ENCODE measurements around the gene APBA2.
A peak's percentile ranks its signal among the peaks of the same experiment; 100 is the strongest.

Gene APBA2

GRCh38 chr15:28957606-28958498 lies 72.1 kb downstream of the APBA2 start:
- DNase-seq (ENCODE audit: low read depth), result no peak

GRCh38 chr15:28959326-28959725 lies 73.6 kb downstream of the APBA2 start:
- no peak for DNase-seq (ENCODE audit: low read depth)

- DNase-seq (ENCODE audit: low read depth), result no peak
Measured at GRCh38 chr15:28960979-28961378, 75.2 kb downstream of the APBA2 start.

- no peak for DNase-seq (ENCODE audit: low read depth)
Measured at GRCh38 chr15:28961391-28961790, 75.6 kb downstream of the APBA2 start.

- no peak for DNase-seq (ENCODE audit: low read depth)
Measured at GRCh38 chr15:28962851-28963710, 77.3 kb downstream of the APBA2 start.

GRCh38 chr15:28963711-28964081 lies 77.9 kb downstream of the APBA2 start:
- DNase-seq (ENCODE audit: low read depth), result no peak

GRCh38 chr15:28964098-28964497 lies 78.3 kb downstream of the APBA2 start:
- DNase-seq (ENCODE audit: low read depth), result no peak

GRCh38 chr15:28967066-28967465 lies 81.3 kb downstream of the APBA2 start:
- no peak for DNase-seq (ENCODE audit: low read depth)

GRCh38 chr15:28967990-28968389 lies 82.2 kb downstream of the APBA2 start:
- DNase-seq (ENCODE audit: low read depth), result no peak

GRCh38 chr15:28969511-28970085 lies 83.8 kb downstream of the APBA2 start:
- DNase-seq (ENCODE audit: low read depth), result no peak

- DNase-seq (ENCODE audit: low read depth), result no peak
Measured at GRCh38 chr15:28974142-28974541, 88.4 kb downstream of the APBA2 start.

GRCh38 chr15:28975766-28976179 lies 90.0 kb downstream of the APBA2 start:
- peak; percentile 49 for DNase-seq (ENCODE audit: low read depth)

- no peak for DNase-seq (ENCODE audit: low read depth)
Measured at GRCh38 chr15:28977377-28978010, 91.7 kb downstream of the APBA2 start.

- DNase-seq (ENCODE audit: low read depth), result no peak
Measured at GRCh38 chr15:28978011-28978378, 92.2 kb downstream of the APBA2 start.

- DNase-seq (ENCODE audit: low read depth), result no peak
Measured at GRCh38 chr15:28978661-28979060, 92.9 kb downstream of the APBA2 start.

- DNase-seq (ENCODE audit: low read depth), result no peak
Measured at GRCh38 chr15:28979208-28979841, 93.6 kb downstream of the APBA2 start.

- no peak for DNase-seq (ENCODE audit: low read depth)
Measured at GRCh38 chr15:28980709-28981350, 95.1 kb downstream of the APBA2 start.

- DNase-seq (ENCODE audit: low read depth), result no peak
Measured at GRCh38 chr15:28981351-28981720, 95.6 kb downstream of the APBA2 start.

- DNase-seq (ENCODE audit: low read depth), result no peak
Measured at GRCh38 chr15:28981921-28982320, 96.1 kb downstream of the APBA2 start.

GRCh38 chr15:28982886-28983285 lies 97.1 kb downstream of the APBA2 start:
- DNase-seq (ENCODE audit: low read depth), result no peak

Data from stimulated activated CD8-positive, alpha-beta memory T cell treated with anti-CD3 and anti-CD28 coated beads, Interleukin-15, amount 100 ng/mL, for 1 hour (primary cell).